Thoracic aorta (tissue), 2 donors: ENCODE measurements around the gene SYCE3. TPM values are rescaled to one million over a fixed set of nuclear protein-coding genes. Genes with fewer than 3 reads are reported as not detected.

Experiments used
- ATAC-seq: fragments of 150-250 bp; one replicate; pipeline ENCODE4 v1.8.0; 2017; ENCODE audit warnings: low read depth; ENCODE audit not compliant: insufficient number of reproducible peaks, low FRiP score
- DNase-seq: peaks from one replicate; pipeline ENCODE4 v3.0.0-alpha.2; 2020; ENCODE audit warnings: low spot score
- H3K27ac ChIP-seq, 2 donors: fragments of 200-600 bp; sonication (generic); 1 replicate in 1 of 2; 2 replicates in 1 of 2; pipeline ENCODE4 v1.5.1; 2016; ENCODE audit warnings: mild to moderate bottlenecking in 2 of 2, moderate library complexity in 2 of 2
- H3K27me3 ChIP-seq: fragments of 200-600 bp; sonication (generic); replicated peaks from 2 replicates; pipeline ENCODE4 v1.6.0; 2016; ENCODE audit warnings: mild to moderate bottlenecking; ENCODE audit not compliant: insufficient read depth
- H3K36me3 ChIP-seq: fragments of 200-600 bp; sonication (generic); one replicate; pipeline ENCODE4 v1.5.1; 2016
- H3K4me1 ChIP-seq, 2 donors: fragments of 200-600 bp; sonication (generic); 1 replicate in 1 of 2; 2 replicates in 1 of 2; pipeline versions ENCODE4 v1.5.1 to v1.6.0; 2016; ENCODE audit warnings: low read depth in 2 of 2, mild to moderate bottlenecking in 1 of 2; ENCODE audit not compliant: control insufficient read depth in 1 of 2
- H3K4me3 ChIP-seq: fragments of 200-600 bp; sonication (generic); 2 replicates; pipeline ENCODE4 v1.5.1; 2016; ENCODE audit warnings: mild to moderate bottlenecking
- H3K9me3 ChIP-seq: fragments of 200-600 bp; sonication (generic); 2 replicates; pipeline ENCODE4 v1.5.1; 2016
- CTCF ChIP-seq: fragments of 200-600 bp; sonication (generic); IDR thresholded peaks from one replicate; pipeline ENCODE4 v1.5.1; 2019; ENCODE audit warnings: antibody characterized with exemption
- total RNA-seq, 2 donors: library from RNA; depleted of rRNA; stranded (reverse); fragments of >200 nt; gene quantifications; one replicate each; pipeline versions ENCODE4 v1.1.0 to v1.2.3, GENCODE V29; 2016

Gene SYCE3
- total RNA-seq, 2 donors from 2014 or later, result not detected

GRCh38 chr22:50531546-50531961 lies 31.2 kb downstream of the SYCE3 start:
- no peak for TF ChIP-seq CTCF
- peaks cover 20 to 41% of the 10 kb centered on the region in 2 donors for H3K4me1 ChIP-seq
- no peaks in the 10 kb centered on the region for H3K36me3 ChIP-seq
- no peak for DNase-seq
- H3K27me3 ChIP-seq, result peaks cover 5% of the 10 kb centered on the region
- no peak for ATAC-seq
- no peaks in the 10 kb centered on the region for H3K9me3 ChIP-seq
- H3K4me3 ChIP-seq, result peak overlapping the region; percentile 78
- peak overlapping the region; percentile 72 to 83 for H3K27ac ChIP-seq

GRCh38 chr22:50530877-50531545 lies 31.7 kb downstream of the SYCE3 start:
- Histone ChIP-seq H3K27me3 (peaks cover 5% of the 10 kb centered on the region), H3K27ac (peak overlapping the region; percentile 72 to 83), H3K36me3 (no peaks in the 10 kb centered on the region), H3K4me3 (peak overlapping the region; percentile 78), H3K9me3 (no peaks in the 10 kb centered on the region), H3K4me1 (peaks cover 20 to 43% of the 10 kb centered on the region in 2 donors)
- no peak for DNase-seq
- no peak for TF ChIP-seq CTCF
- peak; percentile 9 for ATAC-seq

- no peak for ATAC-seq
- peaks cover 5% of the 10 kb centered on the region for H3K27me3 ChIP-seq
- peaks cover 20 to 43% of the 10 kb centered on the region in 2 donors for H3K4me1 ChIP-seq
- DNase-seq, result no peak
- H3K4me3 ChIP-seq, result peak overlapping the region; percentile 78
- peak overlapping the region; percentile 72 to 83 for H3K27ac ChIP-seq
- H3K36me3 ChIP-seq, result no peaks in the 10 kb centered on the region
- no peak for TF ChIP-seq CTCF
- no peaks in the 10 kb centered on the region for H3K9me3 ChIP-seq
These were observed 32.2 kb downstream of the SYCE3 start for GRCh38 chr22:50530580-50530876.

GRCh38 chr22:50529897-50530579 lies 32.7 kb downstream of the SYCE3 start, which contains the start of gene TYMP:
TSS of gene TYMP (minus strand) at chr22:50530012. CDS start at chr22:50529709, 303 bp downstream.
- Histone ChIP-seq H3K36me3 (no peaks in the 10 kb centered on the region), H3K9me3 (no peaks in the 10 kb centered on the region), H3K27ac (peak within 1 kb of the TSS; percentile 72 to 83), H3K27me3 (peaks cover 5% of the 10 kb centered on the region), H3K4me3 (peak within 1 kb of the TSS; percentile 78), H3K4me1 (peaks cover 20 to 44% of the 10 kb centered on the region in 2 donors)
- no peak for TF ChIP-seq CTCF
- ATAC-seq, result no peak
- no peak for DNase-seq

GRCh38 chr22:50529416-50529896 lies 33.3 kb downstream of the SYCE3 start:
- Histone ChIP-seq H3K27ac (peak overlapping the region; percentile 72 to 83), H3K27me3 (peaks cover 5% of the 10 kb centered on the region), H3K4me1 (peaks cover 24 to 50% of the 10 kb centered on the region in 2 donors), H3K36me3 (no peaks in the 10 kb centered on the region), H3K4me3 (peak overlapping the region; percentile 78), H3K9me3 (no peaks in the 10 kb centered on the region)
- ATAC-seq (no peak), DNase-seq (no peak)
- TF ChIP-seq CTCF, result no peak
